OCI-LY1 (cell line): ENCODE data around the gene PHLDB2.

Source experiments
- H2AFZ ChIP-seq: fragments of 200-600 bp; sonication (generic), shearing (Covaris generic); 2 replicates; pipeline ENCODE4 v1.6.0; 2014; ENCODE audit warnings: antibody characterized with exemption, mild to moderate bottlenecking, low read length
- H3F3A ChIP-seq: fragments of 200-600 bp; sonication (generic), shearing (Covaris generic); 2 replicates; pipeline ENCODE4 v1.6.0; 2014; ENCODE audit warnings: mild to moderate bottlenecking, antibody characterized with exemption, low read length, moderate library complexity; ENCODE audit not compliant: insufficient read depth
- H3K27ac ChIP-seq: fragments of 200-600 bp; sonication (generic); 2 replicates; pipeline ENCODE4 v1.5.1; 2014; ENCODE audit warnings: low read length, mixed run types, mild to moderate bottlenecking, low read depth; ENCODE audit not compliant: poor library complexity, severe bottlenecking
- H3K27me3 ChIP-seq: fragments of 200-600 bp; sonication (generic); 2 replicates; pipeline ENCODE4 v1.6.0; 2014; ENCODE audit warnings: antibody characterized with exemption, mild to moderate bottlenecking, low read length, moderate library complexity; ENCODE audit not compliant: insufficient read depth
- H3K36me3 ChIP-seq: fragments of 200-600 bp; sonication (generic); 2 replicates; pipeline ENCODE4 v1.6.1; 2014; ENCODE audit warnings: mild to moderate bottlenecking, antibody characterized with exemption, low read length, moderate library complexity, mixed read lengths; ENCODE audit not compliant: insufficient read depth
- H3K4me1 ChIP-seq: fragments of 200-600 bp; sonication (generic); 2 replicates; pipeline ENCODE4 v1.5.1; 2014; ENCODE audit warnings: mild to moderate bottlenecking, low read length, moderate library complexity; ENCODE audit not compliant: insufficient read depth, severe bottlenecking
- H3K4me2 ChIP-seq: fragments of 200-600 bp; sonication (generic), shearing (Covaris generic); 2 replicates; pipeline ENCODE4 v1.6.1; 2014; ENCODE audit warnings: low read length
- H3K4me3 ChIP-seq: fragments of 200-600 bp; sonication (generic); 2 replicates; pipeline ENCODE4 v1.5.1; 2014; ENCODE audit warnings: low read length, low read depth, mild to moderate bottlenecking, mixed read lengths; ENCODE audit not compliant: poor library complexity, severe bottlenecking
- H3K79me2 ChIP-seq: fragments of 200-600 bp; shearing (Covaris generic); 2 replicates; pipeline ENCODE4 v1.6.1; 2016; ENCODE audit warnings: mixed run types, low read length, mixed read lengths; ENCODE audit not compliant: insufficient read depth
- H3K9ac ChIP-seq: fragments of 200-600 bp; sonication (generic), shearing (Covaris generic); 2 replicates; pipeline ENCODE4 v1.6.1; 2014; ENCODE audit warnings: mild to moderate bottlenecking, low read length, mixed read lengths
- H3K9me2 ChIP-seq: fragments of 200-600 bp; sonication (generic), shearing (Covaris generic); 2 replicates; pipeline ENCODE4 v1.6.1; 2014; ENCODE audit warnings: low read depth, mild to moderate bottlenecking, low read length, mixed read lengths
- H3K9me3 ChIP-seq: fragments of 200-600 bp; shearing (Covaris generic); 2 replicates; pipeline ENCODE4 v1.6.1; 2014; ENCODE audit warnings: low read length, mixed read lengths
- H4K20me1 ChIP-seq: fragments of 200-600 bp; sonication (generic), shearing (Covaris generic); 2 replicates; pipeline ENCODE4 v1.6.0; 2016; ENCODE audit warnings: mild to moderate bottlenecking, low read length; ENCODE audit not compliant: insufficient read depth
- CTCF ChIP-seq: fragments of 200-600 bp; sonication (generic), shearing (Covaris generic); IDR thresholded peaks from 2 replicates; pipeline ENCODE4 v1.5.1; 2017; ENCODE audit warnings: mild to moderate bottlenecking, antibody characterized with exemption, low read length, moderate library complexity, mixed read lengths
- EZH2 ChIP-seq: fragments of 200-600 bp; sonication (generic), shearing (Covaris generic); IDR thresholded peaks from 2 replicates; pipeline ENCODE4 v1.8.0; 2017; ENCODE audit warnings: borderline replicate concordance, mixed run types, mild to moderate bottlenecking, antibody characterized with exemption, low read length, moderate library complexity, mixed read lengths

PHLDB2 gene

GRCh38 chr3:111932946-111933345 lies 73.9 kb downstream of the PHLDB2 start:
- Histone ChIP-seq H3F3A (no peaks in the 10 kb centered on the region), H4K20me1 (no peaks in the 10 kb centered on the region), H3K79me2 (no peaks in the 10 kb centered on the region), H3K9ac (no peak overlapping the region), H3K4me3 (no peak overlapping the region), H3K27me3 (no peaks in the 10 kb centered on the region), H3K9me3 (no peaks in the 10 kb centered on the region), H3K4me1 (no peaks in the 10 kb centered on the region), H3K9me2 (no peaks in the 10 kb centered on the region), H3K27ac (no peak overlapping the region), H2AFZ (no peak overlapping the region), H3K4me2 (no peak overlapping the region), H3K36me3 (no peaks in the 10 kb centered on the region)
- no peak for TF ChIP-seq EZH2
- TF ChIP-seq CTCF = no peak

- Histone ChIP-seq H3K9ac (no peak overlapping the region), H3K4me2 (no peak overlapping the region)
Measured at GRCh38 chr3:111936191-111936841, 77.3 kb downstream of the PHLDB2 start.

GRCh38 chr3:111936967-111937366 lies 77.9 kb downstream of the PHLDB2 start:
- Histone ChIP-seq H3K4me3 (no peak overlapping the region), H4K20me1 (no peaks in the 10 kb centered on the region), H3K9me3 (no peaks in the 10 kb centered on the region), H3K9ac (no peak overlapping the region), H3K79me2 (no peaks in the 10 kb centered on the region), H3K4me1 (no peaks in the 10 kb centered on the region), H3K36me3 (no peaks in the 10 kb centered on the region), H3K27me3 (no peaks in the 10 kb centered on the region), H3F3A (no peaks in the 10 kb centered on the region), H2AFZ (no peak overlapping the region), H3K4me2 (no peak overlapping the region), H3K9me2 (no peaks in the 10 kb centered on the region), H3K27ac (no peak overlapping the region)
- no peak for TF ChIP-seq EZH2
- no peak for TF ChIP-seq CTCF

More at GRCh38 chr3:111936191-111936841, 77.3 kb downstream of the PHLDB2 start:
- Histone ChIP-seq H3K79me2 (no peaks in the 10 kb centered on the region), H3K9me3 (no peaks in the 10 kb centered on the region), H3K4me3 (no peak overlapping the region), H3K27ac (no peak overlapping the region), H4K20me1 (no peaks in the 10 kb centered on the region), H3K36me3 (no peaks in the 10 kb centered on the region), H3K4me1 (no peaks in the 10 kb centered on the region), H3K27me3 (no peaks in the 10 kb centered on the region), H3F3A (no peaks in the 10 kb centered on the region), H2AFZ (no peak overlapping the region), H3K9me2 (no peaks in the 10 kb centered on the region)
- TF ChIP-seq CTCF (no peak), EZH2 (no peak)
